GM23338 (cell line): ENCODE measurements around the gene RAB5IF. TPM values are rescaled to one million over a fixed set of nuclear protein-coding genes. Genes with fewer than 3 reads are reported as not detected.

Experiments
- ATAC-seq: fragments of 200-7000 bp; cut with Tn5 transposase; 3 replicates; pipeline ENCODE4 v1.9.1; 2020
- DNase-seq: peaks from one replicate; pipeline ENCODE4 v3.0.0-alpha.2; 2015; ENCODE audit warnings: low spot score
- H2AFZ ChIP-seq: fragments of 200-600 bp; sonication (generic); 2 replicates; pipeline ENCODE4 v1.8.0; 2016; ENCODE audit warnings: antibody characterized with exemption, mild to moderate bottlenecking, moderate library complexity
- H3F3A ChIP-seq: fragments of 200-600 bp; sonication (generic); replicated peaks from 2 replicates; pipeline ENCODE4 v1.8.0; 2017; ENCODE audit warnings: antibody characterized with exemption, mixed run types, low read depth
- H3K27ac ChIP-seq: fragments of 200-600 bp; sonication (generic); 2 replicates; pipeline ENCODE4 v1.6.1; 2016; ENCODE audit warnings: low read depth
- H3K27me3 ChIP-seq: fragments of 200-600 bp; sonication (generic); 2 replicates; pipeline ENCODE4 v1.8.0; 2016; ENCODE audit warnings: mild to moderate bottlenecking, mixed run types, moderate library complexity; ENCODE audit not compliant: insufficient read depth
- H3K36me3 ChIP-seq: fragments of 200-600 bp; sonication (generic); 2 replicates; pipeline ENCODE4 v1.8.0; 2016; ENCODE audit warnings: mild to moderate bottlenecking; ENCODE audit not compliant: insufficient read depth
- H3K4me1 ChIP-seq: fragments of 200-600 bp; sonication (generic); 2 replicates; pipeline ENCODE4 v1.8.0; 2016; ENCODE audit warnings: mild to moderate bottlenecking, moderate library complexity; ENCODE audit not compliant: insufficient read depth
- H3K4me2 ChIP-seq: fragments of 200-600 bp; sonication (generic); 2 replicates; pipeline ENCODE4 v1.7.1; 2017; ENCODE audit warnings: mixed run types
- H3K4me3 ChIP-seq: fragments of 200-600 bp; sonication (generic); 2 replicates; pipeline ENCODE4 v1.6.1; 2016; ENCODE audit warnings: mixed run types
- H3K79me2 ChIP-seq: fragments of 200-600 bp; sonication (generic); replicated peaks from 2 replicates; pipeline ENCODE4 v1.8.0; 2017; ENCODE audit warnings: mild to moderate bottlenecking; ENCODE audit not compliant: insufficient read depth
- H3K9me2 ChIP-seq: fragments of 200-600 bp; sonication (generic); 2 replicates; pipeline ENCODE4 v1.8.0; 2017; ENCODE audit not compliant: insufficient read depth
- H4K20me1 ChIP-seq: fragments of 200-600 bp; sonication (generic); replicated peaks from 2 replicates; pipeline ENCODE4 v1.8.0; 2017; ENCODE audit warnings: mild to moderate bottlenecking; ENCODE audit not compliant: insufficient read depth
- H3K27ac Mint-ChIP-seq: 2 replicates; pipeline ENCODE4 v1.8.0; 2020; ENCODE audit warnings: inconsistent platforms, mild to moderate bottlenecking, moderate library complexity, mixed read lengths
- H3K27me3 Mint-ChIP-seq: 3 replicates; pipeline ENCODE4 v1.8.0; 2022; ENCODE audit warnings: low read depth, mild to moderate bottlenecking, moderate library complexity, mixed read lengths, inconsistent platforms; ENCODE audit not compliant: insufficient read depth, poor library complexity
- H3K36me3 Mint-ChIP-seq: 3 replicates; pipeline ENCODE4 v1.8.0; 2021; ENCODE audit warnings: low read depth, mild to moderate bottlenecking, inconsistent platforms, moderate library complexity, mixed read lengths
- H3K4me1 Mint-ChIP-seq: 3 replicates; pipeline ENCODE4 v1.8.0; 2020; ENCODE audit warnings: mild to moderate bottlenecking, inconsistent platforms, mixed read lengths
- H3K4me3 Mint-ChIP-seq: 3 replicates; pipeline ENCODE4 v1.8.0; 2021; ENCODE audit warnings: moderate library complexity, mild to moderate bottlenecking, inconsistent platforms, mixed read lengths
- H3K9me3 Mint-ChIP-seq: 3 replicates; pipeline ENCODE4 v1.8.0; 2020; ENCODE audit warnings: moderate library complexity, mild to moderate bottlenecking, inconsistent platforms, mixed read lengths
- CREB1 ChIP-seq: fragments of 250-450 bp; sonication (Bioruptor Pico); IDR thresholded peaks from 2 replicates; pipeline ENCODE4 v1.5.0; 2020; ENCODE audit warnings: low read depth, mild to moderate bottlenecking, moderate library complexity
- EZH2phosphoT487 ChIP-seq: fragments of 200-600 bp; sonication (generic); IDR thresholded peaks from one replicate; pipeline ENCODE4 v1.8.1; 2018; ENCODE audit warnings: antibody characterized with exemption; ENCODE audit not compliant: unreplicated experiment
- JUNB ChIP-seq: IDR thresholded peaks from one replicate; pipeline ENCODE4 v1.6.1; 2016; ENCODE audit warnings: antibody characterized with exemption; ENCODE audit not compliant: unreplicated experiment
- NANOG ChIP-seq: IDR thresholded peaks from 2 replicates; pipeline ENCODE4 v1.6.1; 2016; ENCODE audit warnings: antibody characterized with exemption, borderline replicate concordance
- REST ChIP-seq: IDR thresholded peaks from one replicate; pipeline ENCODE4 v1.6.1; 2018; ENCODE audit warnings: antibody characterized with exemption; ENCODE audit not compliant: unreplicated experiment
- STAT1 ChIP-seq: IDR thresholded peaks from one replicate; pipeline ENCODE4 v1.6.1; 2016; ENCODE audit warnings: antibody characterized with exemption; ENCODE audit not compliant: unreplicated experiment
- ZNF331 ChIP-seq: fragments of 250-450 bp; sonication (Bioruptor Pico); IDR thresholded peaks from 2 replicates; pipeline ENCODE4 v1.5.0; 2020; ENCODE audit warnings: low read depth, mild to moderate bottlenecking, moderate library complexity
- polyA plus RNA-seq: library from polyadenylated mRNA; unstranded; fragments of >200 nt; fragmentation: Nextera tagmentation; extraction: Ambion mirVana; gene quantifications from 2 replicates; pipeline ENCODE4 v1.2.1, GENCODE V29; 2016
- total RNA-seq: library from RNA; depleted of rRNA; stranded (reverse); fragments of >200 nt; shearing (Covaris generic); gene quantifications from 2 replicates; pipeline ENCODE4 v1.2.3, GENCODE V29; 2014
- TF ChIP-seq, protein P1 (sequence below), 2 experiments: fragments of 200-600 bp in 1 of 2; sonication (generic) in 1 of 2; conservative IDR thresholded peaks; 2 replicates each; pipeline versions ENCODE4 v1.5.1 to v1.6.1; 2016 to 2017; ENCODE audit warnings: antibody characterized with exemption in 2 of 2, low read depth in 2 of 2, mild to moderate bottlenecking in 2 of 2, moderate library complexity in 1 of 2
- TF ChIP-seq, protein P2 (sequence below): IDR thresholded peaks from 2 replicates; pipeline ENCODE4 v1.6.1; 2016; ENCODE audit warnings: antibody characterized with exemption

Gene RAB5IF
- total and polyA plus RNA-seq, 2 experiments from 2014 or later, result 123 to 138 TPM

- ATAC-seq (no peak), DNase-seq (no peak)
- Histone ChIP-seq H3K27me3 (no peaks in the 10 kb centered on the region), H4K20me1 (0 out of 2 replicates have a peak, but pooled peaks cover 1% of the 10 kb centered on the region), H3K9me2 (0 out of 2 replicates have a peak, but pooled peaks cover 6% of the 10 kb centered on the region), H3K4me1 (peaks cover 39% of the 10 kb centered on the region), H2AFZ (no peak overlapping the region), H3K36me3 (peaks cover 33% of the 10 kb centered on the region), H3K4me3 (no peak overlapping the region), H3F3A (peaks cover 28% of the 10 kb centered on the region), H3K27ac (peak overlapping the region; percentile 92), H3K79me2 (peaks cover 13% of the 10 kb centered on the region), H3K4me2 (no peak overlapping the region)
- H3K27ac Mint-ChIP-seq, result peak overlapping the region; percentile 51; the same call in 1 of the 2 replicates
- H3K4me1 Mint-ChIP-seq, result peaks cover 44% of the 10 kb centered on the region
- H3K4me3 Mint-ChIP-seq, result no peak overlapping the region; the same call in 2 of the 3 replicates
- peaks cover 19% of the 10 kb centered on the region for H3K9me3 Mint-ChIP-seq
- no peak for TF ChIP-seq NANOG
- no peak for TF ChIP-seq EZH2phosphoT487
- no peak for TF ChIP-seq ZNF331 (CRISPR knock-in tag)
- TF ChIP-seq, protein P1, sequence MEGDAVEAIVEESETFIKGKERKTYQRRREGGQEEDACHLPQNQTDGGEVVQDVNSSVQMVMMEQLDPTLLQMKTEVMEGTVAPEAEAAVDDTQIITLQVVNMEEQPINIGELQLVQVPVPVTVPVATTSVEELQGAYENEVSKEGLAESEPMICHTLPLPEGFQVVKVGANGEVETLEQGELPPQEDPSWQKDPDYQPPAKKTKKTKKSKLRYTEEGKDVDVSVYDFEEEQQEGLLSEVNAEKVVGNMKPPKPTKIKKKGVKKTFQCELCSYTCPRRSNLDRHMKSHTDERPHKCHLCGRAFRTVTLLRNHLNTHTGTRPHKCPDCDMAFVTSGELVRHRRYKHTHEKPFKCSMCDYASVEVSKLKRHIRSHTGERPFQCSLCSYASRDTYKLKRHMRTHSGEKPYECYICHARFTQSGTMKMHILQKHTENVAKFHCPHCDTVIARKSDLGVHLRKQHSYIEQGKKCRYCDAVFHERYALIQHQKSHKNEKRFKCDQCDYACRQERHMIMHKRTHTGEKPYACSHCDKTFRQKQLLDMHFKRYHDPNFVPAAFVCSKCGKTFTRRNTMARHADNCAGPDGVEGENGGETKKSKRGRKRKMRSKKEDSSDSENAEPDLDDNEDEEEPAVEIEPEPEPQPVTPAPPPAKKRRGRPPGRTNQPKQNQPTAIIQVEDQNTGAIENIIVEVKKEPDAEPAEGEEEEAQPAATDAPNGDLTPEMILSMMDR (conservative IDR thresholded peaks at IDR 0.05; ENCODE audit: low read depth in 2 of 2), result no peak
- TF ChIP-seq, protein P2, sequence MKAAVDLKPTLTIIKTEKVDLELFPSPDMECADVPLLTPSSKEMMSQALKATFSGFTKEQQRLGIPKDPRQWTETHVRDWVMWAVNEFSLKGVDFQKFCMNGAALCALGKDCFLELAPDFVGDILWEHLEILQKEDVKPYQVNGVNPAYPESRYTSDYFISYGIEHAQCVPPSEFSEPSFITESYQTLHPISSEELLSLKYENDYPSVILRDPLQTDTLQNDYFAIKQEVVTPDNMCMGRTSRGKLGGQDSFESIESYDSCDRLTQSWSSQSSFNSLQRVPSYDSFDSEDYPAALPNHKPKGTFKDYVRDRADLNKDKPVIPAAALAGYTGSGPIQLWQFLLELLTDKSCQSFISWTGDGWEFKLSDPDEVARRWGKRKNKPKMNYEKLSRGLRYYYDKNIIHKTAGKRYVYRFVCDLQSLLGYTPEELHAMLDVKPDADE, result no peak
- TF ChIP-seq STAT1, result no peak
- TF ChIP-seq CREB1, result no peak
- no peak for TF ChIP-seq REST
- TF ChIP-seq JUNB, result no peak
- peaks cover 7% of the 10 kb centered on the region for H3K27me3 Mint-ChIP-seq
- peaks cover 74% of the 10 kb centered on the region for H3K36me3 Mint-ChIP-seq
These were observed 21.5 kb upstream of the RAB5IF start for GRCh38 chr20:36584018-36584481.
